RKO (cell line): ENCODE measurements around the gene ZBTB34.
"Not testable (repeated sequence)": the region's sequence is repeated elsewhere in the genome, so short reads cannot be mapped to it uniquely, and the experiment has no call there.

Experiments used
- DNase-seq: peaks from one replicate; pipeline ENCODE4 v3.0.0-alpha.2; 2016; ENCODE audit warnings: low spot score

Gene ZBTB34

DNA sequence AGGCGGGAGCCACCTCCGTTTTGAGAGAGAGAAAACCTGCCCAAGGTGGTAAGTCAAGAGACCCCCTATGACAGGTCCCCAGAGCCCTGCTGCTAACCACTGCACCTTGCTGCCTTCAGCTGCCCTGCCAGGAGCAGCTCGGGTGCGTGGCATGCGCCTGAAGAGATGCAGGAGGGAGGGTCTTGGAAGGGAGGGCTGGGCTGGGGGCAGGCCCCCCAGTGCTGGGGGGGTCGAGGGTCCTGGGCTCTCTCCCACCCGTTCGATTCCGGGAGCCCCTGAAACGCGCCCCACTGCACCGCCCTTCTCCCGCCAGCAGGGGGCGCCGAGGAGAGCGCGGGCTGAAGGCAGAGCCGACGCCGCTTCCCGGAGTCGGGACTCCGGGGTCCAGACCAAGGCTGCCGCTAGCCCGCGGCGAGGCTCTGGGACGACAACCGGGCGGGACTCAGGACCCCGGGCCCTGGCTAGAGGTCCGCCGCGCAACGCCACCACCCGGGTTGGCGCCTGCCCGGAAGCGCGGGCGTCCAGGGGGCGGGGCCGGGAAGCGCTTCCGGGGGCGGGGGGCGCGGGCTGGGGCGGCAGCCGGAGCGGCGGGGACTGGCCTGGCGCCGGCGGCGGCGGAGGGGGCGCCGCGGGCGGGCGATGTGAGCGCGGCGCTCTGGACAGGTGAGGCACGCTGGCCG is at the start of gene ZBTB34:
Gene ZBTB34, plus strand, starts transcription at position 563 of the 680 bp plus-strand sequence. CDS start 18,761 bp downstream, outside the sequence.
- DNase-seq = peak; percentile 76

- DNase-seq = no peak
Measured at GRCh38 chr9:126813072-126813471, 47.4 kb upstream of the ZBTB34 start.

DNA sequence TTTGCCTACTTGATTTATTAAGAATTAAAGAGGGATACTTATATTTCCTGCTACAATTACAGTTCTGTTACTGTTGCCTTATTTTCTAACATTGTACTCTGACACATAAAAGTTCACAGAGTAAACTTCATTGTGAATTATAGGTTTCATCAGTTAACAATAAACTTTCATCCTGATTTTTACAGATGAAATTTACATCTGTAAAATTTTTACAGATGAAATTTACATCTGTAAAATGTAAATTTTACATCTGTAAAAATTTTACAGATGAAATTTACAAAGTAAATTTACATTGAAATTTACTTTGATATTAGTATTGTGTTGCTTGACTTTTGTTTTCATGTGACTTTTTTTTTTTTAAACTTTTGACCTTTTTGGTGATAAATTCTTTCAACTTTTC is 46.3 kb upstream of the ZBTB34 start:
- DNase-seq = no peak

- not testable (repeated sequence) for DNase-seq
Measured at GRCh38 chr9:126817615-126818014, 42.8 kb upstream of the ZBTB34 start.

- DNase-seq = no peak
Measured at GRCh38 chr9:126818482-126818881, 42.0 kb upstream of the ZBTB34 start.

DNA sequence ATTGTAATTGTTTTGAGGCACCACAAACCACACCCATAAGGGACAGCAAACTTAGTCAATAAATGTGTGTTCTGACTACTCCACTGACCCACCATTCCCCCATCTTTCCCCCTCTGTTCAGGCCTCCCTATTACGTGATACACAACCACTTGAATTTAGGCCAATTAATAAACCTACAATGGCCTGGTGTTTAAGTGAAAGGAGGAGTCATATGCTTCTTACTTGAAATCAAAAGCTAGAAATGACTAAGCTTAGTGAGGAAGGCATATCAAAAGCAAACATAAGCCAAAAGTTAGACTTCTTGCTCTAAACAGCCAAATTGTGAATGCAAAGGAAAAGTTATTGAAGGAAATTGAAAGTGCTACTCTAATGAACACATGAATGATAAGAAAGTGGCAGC is 41.0 kb upstream of the ZBTB34 start:
- DNase-seq = no peak

DNA sequence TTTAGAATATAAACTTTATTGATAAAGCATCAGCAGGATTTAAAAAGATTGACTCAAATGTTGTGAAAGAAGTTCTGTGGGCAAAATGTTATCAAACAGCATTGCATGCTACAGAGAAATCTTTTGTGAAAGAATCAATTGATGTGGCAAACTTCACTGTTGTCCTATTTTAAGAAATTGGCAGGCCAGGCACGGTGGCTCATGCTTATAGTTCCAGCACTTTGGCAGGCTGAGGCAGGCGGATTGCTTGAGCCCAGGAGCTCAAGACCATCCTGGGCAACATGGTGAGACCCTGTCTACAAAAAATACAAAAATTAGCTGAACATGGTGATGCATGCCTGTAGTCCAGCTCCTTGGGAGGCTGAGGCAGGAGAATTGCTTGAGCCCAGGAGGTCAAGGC is 38.2 kb upstream of the ZBTB34 start:
- no peak for DNase-seq

GRCh38 chr9:126822873-126823272 is 37.6 kb upstream of the ZBTB34 start:
- no peak for DNase-seq

DNA sequence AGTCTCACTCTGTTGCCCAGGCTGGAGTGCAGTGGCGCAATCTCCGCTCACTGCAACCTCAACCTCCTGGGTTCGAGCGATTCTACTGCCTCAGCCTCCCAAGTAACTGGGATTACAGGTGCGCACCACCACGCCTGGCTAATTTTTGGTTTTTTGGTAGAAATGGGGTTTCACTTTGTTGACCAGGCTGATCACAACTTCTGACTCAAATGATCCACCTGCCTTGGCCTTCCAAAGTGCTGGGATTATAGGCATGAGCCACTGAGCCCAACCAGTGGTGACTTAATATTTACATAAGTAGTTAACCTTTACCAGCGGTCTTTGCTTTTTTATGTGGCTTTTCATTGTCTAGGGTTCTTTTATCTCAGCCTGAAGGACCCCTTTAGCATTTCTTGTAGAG is 36.4 kb upstream of the ZBTB34 start:
- not testable (repeated sequence) for DNase-seq

DNA sequence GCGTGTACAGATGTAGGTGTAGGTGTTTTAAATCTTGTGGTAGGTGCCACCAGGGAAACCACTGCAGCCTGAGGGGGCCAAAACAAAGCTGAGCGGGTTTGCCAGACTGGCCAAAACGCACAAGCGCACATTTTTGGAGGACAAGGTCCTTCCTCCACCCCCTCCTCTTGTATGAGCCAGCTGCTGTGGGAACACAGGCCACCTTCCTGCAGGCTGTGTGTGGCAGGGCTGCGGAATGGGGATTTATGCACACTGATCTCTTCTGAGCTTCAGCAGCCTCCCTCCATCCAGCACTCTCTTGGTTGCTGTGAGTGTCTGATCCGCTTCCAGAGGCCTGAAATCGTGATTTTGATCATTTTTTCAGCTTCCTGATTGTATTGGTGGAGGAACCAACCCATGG is 33.2 kb upstream of the ZBTB34 start:
- no peak for DNase-seq

GRCh38 chr9:126829035-126829434 is 31.4 kb upstream of the ZBTB34 start:
- no peak for DNase-seq

GRCh38 chr9:126830827-126831226 is 29.6 kb upstream of the ZBTB34 start:
- no peak for DNase-seq

DNA sequence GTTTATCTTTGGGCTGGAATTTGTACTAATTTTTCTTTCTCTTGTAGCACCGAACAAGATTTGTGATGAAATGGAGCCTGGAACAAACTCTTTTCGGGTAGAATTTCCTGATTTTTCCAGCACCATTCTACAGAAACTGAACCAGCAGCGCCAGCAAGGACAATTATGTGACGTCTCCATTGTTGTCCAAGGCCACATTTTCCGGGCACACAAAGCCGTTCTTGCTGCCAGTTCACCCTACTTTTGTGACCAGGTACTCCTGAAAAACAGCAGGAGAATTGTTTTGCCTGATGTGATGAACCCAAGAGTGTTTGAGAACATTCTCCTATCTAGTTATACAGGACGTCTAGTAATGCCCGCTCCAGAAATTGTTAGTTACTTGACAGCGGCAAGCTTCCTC is 28.0 kb upstream of the ZBTB34 start:
- DNase-seq = no peak

GRCh38 chr9:126833020-126833419 is 27.4 kb upstream of the ZBTB34 start:
- no peak for DNase-seq

DNA sequence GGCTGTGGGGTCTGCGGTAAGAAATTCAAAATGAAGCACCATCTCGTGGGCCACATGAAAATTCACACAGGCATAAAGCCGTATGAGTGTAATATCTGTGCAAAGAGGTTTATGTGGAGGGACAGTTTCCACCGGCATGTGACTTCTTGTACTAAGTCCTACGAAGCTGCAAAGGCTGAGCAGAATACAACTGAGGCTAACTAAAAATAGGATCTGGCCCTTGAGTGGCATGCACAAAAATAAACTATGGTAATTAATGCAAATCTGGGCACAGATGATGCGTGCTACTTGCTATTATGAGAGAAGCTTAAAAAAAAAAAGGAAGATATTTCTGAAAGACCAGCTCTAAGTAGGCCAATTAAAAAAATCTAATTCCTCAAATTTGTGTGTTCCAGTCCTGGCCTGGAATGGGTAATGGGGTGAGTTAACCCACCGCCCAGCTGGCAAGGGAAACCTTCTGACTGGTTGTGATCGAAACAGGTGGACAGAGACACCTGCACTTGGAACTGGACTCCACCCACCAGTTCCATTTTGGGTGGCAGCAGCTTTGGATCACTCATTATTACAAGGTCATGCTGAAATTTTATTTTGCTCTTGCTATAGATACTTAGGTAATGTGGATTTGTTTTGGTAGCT is 26.6 kb upstream of the ZBTB34 start:
- no peak for DNase-seq

GRCh38 chr9:126834672-126835071 is 25.8 kb upstream of the ZBTB34 start:
- DNase-seq = no peak

DNA sequence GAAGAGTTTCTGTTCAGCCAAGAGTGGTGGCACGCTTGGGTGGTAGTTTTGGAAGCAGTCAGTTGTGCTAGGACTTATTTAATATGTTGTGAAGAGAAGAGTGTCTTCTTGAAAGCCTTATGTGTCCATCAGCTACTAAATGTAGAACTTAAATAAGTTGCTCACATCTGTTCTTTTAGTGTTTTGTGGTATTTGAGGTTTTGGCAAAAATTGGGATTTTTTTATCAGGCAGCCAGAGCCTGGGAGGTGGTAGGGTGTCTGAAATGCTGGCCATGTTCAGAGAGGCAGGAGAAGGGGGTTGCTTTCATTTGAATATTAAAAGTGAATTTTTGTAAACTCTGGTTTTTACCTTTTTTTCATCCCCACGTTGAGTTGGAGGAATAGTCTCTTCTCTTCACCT is 24.2 kb upstream of the ZBTB34 start:
- no peak for DNase-seq

DNA sequence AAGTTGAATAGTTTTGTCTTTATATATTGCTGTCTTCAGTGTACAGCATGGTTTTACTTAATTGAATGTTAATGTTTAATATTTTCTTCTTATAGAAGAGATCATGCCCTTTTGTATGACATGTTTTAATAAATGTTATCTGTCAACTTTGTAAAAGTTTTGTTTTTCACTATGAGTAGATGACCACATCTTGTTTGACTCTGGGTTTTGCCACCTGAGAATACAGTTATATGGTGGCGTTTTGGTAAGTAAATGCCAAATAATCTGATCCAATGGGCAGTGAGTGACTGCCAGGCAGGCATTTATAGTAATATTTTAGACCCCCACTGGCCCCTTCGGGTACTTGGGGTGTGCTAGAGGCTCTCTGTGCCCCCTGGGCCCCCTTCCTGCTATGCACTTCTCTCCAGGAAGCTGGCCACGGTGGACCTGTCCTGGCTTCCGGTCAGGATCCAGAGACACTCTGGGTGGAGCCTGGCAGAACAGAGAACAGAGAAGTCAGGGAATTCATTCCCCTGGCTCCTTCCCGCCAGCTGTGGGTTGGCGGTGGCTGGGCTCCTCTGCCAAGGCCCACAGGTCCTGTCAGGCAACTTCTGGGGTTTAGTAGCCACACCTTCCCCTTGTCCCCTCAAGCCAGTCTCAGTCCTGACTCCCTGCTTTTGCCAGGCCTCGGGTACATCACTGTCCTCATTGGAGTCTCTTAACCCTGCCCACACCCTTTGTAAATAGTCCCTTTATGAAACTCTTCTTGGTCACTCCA is 22.2 kb upstream of the ZBTB34 start:
- DNase-seq = no peak

DNA sequence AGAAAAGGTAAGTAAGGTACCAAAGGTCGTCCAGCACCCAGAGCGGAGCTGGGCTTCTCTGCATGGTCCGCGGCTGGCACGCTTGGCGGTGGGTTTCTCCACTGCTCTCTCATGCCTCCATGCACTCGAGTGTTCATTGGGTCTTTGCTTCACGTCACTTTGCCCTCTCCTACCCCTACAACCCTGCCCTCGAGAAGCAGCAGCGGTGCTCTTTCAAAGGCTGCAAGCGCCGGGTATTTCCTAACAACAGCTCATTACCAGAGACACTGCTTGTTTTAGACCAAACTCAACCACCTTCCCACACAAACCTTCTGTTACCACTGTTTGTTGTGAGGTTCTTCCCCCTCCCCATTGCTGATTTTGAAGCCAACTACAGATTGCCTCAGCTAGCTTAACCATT is 21.5 kb upstream of the ZBTB34 start:
- DNase-seq = no peak

GRCh38 chr9:126839301-126839700 is 21.1 kb upstream of the ZBTB34 start:
- no peak for DNase-seq

DNA sequence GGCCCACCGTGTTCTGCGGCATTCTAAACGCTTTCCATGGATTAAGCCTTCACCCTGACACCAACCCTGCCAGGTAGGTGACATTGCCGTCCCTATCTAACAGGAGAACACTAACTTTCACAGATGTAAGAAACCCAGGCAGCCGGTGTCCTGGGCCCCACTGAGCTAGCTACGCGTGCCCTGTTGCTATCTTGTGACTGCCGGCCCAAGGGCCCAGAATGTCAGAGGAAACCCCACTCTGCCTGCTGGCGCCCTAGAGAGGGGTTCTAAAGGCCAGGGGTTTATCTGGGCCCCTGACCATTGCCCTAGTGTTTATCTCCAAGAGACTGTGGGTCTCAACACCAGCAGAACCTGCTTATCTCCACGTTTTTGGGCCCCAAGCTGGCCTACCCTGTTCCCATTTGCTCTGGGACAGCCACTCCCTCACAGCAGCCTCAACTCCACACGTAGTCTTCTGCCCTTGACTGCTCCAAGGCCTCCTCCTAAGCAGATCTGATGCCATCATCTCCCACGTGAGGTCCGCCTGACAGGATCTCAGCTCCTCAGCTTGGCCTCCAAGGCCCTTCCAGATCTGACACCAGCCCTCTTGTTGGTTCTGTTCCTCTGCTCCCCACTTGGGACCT is 18.1 kb upstream of the ZBTB34 start:
- DNase-seq = no peak

- no peak for DNase-seq
Measured at GRCh38 chr9:126842977-126843799, 17.3 kb upstream of the ZBTB34 start.
